ENCODE data around the gene ST3GAL5. TPM values are rescaled to one million over a fixed set of nuclear protein-coding genes. Genes with fewer than 3 reads are reported as not detected.

Gene ST3GAL5
- total RNA-seq, 2 donors from 2014 or later, result 8.9 TPM

DNA sequence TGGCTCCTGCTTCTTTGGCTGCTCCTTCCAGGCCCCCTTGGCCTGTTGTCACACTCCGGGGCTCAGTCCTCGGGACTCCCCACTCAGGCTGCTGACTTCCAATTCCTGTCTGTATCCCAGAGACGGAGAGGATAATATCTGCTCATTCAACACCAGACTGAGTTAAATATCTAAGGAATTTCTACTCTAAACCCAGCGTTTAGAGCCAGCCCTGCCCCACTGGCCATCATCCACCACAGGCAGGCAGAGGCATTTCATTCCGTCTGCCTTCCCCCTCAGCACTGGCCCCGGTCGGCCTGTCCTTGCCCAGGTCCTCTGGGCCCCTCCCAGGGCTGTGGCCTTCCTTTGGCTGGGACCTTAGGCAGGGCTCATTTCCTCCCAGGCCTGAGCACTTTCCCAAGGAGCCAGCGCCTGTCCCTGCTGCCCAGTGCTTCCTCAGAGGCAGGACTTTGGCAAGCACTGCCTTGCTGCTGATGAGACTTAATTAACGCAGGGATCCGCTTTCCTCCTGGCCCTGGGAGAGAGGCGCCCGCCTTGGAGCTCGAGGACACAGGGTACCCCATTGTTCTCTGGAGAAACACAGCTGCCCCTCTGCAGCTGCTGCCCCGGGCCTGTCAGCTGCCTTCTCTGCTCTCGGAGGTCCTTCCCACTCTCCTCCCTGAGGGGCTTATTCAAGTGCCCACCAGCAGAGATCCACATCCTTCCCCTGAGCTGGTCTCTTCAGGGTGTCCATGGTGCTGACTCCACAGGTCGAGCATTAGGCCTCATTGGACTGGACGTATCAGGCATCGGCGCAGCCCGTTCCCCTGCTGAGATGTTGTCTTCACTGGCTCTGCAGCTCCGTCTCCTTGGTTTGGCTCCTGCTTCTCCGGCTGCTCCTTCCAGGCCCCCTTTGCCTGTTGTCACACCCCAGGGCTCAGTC lies 92.2 kb downstream of the ST3GAL5 start:
- ATAC-seq (no peak), DNase-seq (ENCODE audit: low spot score in 2 of 2) (peak in 1 of 2 donors; percentile 44)
- no peaks in the 10 kb centered on the region for H3K36me3 Mint-ChIP-seq
- H3K9me3 Mint-ChIP-seq, result no peaks in the 10 kb centered on the region
- peak overlapping the region in 1 of 2 donors; percentile 23 for H3K27ac Mint-ChIP-seq

DNA sequence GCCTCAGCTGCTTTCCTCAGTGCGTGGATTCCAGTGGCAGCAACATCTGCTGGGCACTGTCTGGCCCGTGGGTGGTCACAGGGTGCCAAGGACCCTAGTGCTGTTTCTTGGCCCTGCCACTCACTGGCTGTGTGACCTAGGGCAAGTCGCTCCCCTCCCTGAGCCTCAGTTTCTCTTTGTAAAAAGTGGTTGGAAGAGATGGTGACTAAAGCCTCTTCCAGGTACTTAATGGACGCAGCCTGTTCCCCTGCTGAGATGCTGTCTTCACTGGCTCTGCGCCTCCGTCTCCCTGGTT lies 92.8 kb downstream of the ST3GAL5 start:
- no peak overlapping the region for H3K27ac Mint-ChIP-seq

DNA sequence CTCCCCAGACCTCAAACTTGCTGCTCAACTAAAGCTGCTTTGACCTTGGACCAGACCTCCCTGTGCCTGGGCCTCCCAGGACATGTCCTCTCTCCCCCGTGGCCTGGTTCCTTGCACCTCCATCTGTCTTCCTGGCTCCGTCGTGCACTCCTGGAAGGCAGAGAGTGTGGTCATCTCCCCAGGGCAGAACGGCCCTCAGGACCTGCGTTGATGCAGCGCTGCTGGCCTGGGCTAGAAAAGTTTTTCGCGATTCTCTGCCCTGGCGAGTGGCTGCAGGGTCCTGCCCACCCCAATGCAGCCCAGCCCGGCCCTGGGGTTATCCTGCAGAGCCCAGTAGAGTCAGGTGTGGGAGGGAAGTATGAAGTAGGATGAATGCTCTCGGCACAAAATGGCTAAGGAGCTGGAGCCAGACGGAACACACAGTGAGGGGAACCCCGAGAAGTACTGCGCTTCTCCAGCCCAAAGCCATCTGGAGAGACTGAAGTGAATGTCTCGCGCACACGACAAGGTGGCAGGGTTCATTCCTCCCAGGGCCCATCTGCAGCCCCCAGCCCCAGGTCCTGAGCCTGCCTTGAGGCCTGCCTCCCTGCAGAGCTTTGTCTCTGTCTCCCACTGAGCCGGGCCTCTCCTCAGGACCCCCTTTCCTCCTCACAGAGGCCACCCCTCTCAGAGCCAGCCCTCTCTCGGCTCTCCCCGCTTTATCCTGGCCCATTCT lies 93.3 kb downstream of the ST3GAL5 start:
- H3K36me3 Mint-ChIP-seq, result no peaks in the 10 kb centered on the region
- H3K9me3 Mint-ChIP-seq, result no peaks in the 10 kb centered on the region
- ATAC-seq (no peak), DNase-seq (ENCODE audit: low spot score in 2 of 2) (peak in 1 of 2 donors; percentile 21)
- H3K27ac Mint-ChIP-seq, result no peak overlapping the region

More for the DNA sequence above, 92.8 kb downstream of the ST3GAL5 start:
- DNase-seq (ENCODE audit: low spot score in 2 of 2) (peak in 1 of 2 donors; percentile 31), ATAC-seq (no peak)
- Mint-ChIP-seq H3K36me3 (no peaks in the 10 kb centered on the region), H3K9me3 (no peaks in the 10 kb centered on the region)

DNA sequence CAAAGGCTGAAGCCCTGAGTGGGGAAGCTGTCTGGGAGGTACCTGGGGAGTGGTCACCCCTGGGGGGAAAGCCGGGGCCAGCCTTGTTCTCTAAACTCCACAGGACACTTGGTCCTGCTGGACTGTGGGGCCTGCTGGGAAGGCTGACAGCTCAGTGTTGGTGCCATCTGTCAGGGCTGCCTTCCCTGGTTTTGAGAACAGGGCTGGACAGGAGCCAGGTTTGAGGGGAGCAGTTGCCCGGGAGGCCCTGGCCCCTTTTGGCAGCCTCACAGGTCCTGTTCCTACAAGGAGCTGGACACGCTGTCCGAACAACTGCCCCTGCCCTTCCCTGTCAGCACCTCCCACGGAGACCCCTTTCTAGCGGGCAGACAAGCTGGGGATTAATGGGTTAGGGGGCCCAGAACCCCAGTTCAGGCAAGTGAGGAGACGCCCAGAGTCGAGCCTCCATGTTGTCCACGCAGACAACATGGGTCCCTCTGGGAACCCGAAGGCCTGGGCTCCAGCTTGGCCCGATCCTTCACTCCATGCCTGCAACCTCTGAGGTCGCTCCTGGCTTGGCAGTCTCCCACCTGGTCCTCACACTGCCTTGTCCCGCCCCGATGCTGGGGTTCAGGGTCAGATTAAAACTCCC lies 94.2 kb downstream of the ST3GAL5 start:
- Mint-ChIP-seq H3K9me3 (no peaks in the 10 kb centered on the region), H3K36me3 (no peaks in the 10 kb centered on the region), H3K27ac (peak overlapping the region in 1 of 2 donors; percentile 11)
- peak in 1 of 2 donors; percentile 34 for DNase-seq (ENCODE audit: low spot score in 2 of 2)
- no peak for ATAC-seq

DNA sequence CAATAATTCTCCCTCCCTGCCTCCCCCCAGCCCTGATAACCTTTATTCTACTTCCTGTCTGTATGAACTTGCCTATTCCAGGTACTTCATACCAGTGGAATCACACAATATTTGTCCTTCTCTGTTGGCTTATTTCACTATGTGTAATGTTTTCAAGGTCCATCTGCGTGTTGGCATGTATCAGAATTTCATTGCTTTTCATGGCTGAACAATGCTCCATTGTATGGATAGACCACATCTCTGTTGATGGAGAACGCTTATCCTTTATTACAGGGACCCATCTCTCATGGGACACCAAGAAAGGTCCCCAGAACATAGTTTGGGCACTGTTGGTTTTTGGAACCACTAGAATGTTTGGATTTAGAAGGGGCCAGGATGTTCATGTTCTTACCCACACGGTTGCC lies 94.8 kb downstream of the ST3GAL5 start:
- DNase-seq (ENCODE audit: low spot score in 2 of 2), result no peak
- no peak for ATAC-seq
- no peak overlapping the region for H3K27ac Mint-ChIP-seq
- no peaks in the 10 kb centered on the region for H3K9me3 Mint-ChIP-seq
- H3K36me3 Mint-ChIP-seq, result no peaks in the 10 kb centered on the region

DNA sequence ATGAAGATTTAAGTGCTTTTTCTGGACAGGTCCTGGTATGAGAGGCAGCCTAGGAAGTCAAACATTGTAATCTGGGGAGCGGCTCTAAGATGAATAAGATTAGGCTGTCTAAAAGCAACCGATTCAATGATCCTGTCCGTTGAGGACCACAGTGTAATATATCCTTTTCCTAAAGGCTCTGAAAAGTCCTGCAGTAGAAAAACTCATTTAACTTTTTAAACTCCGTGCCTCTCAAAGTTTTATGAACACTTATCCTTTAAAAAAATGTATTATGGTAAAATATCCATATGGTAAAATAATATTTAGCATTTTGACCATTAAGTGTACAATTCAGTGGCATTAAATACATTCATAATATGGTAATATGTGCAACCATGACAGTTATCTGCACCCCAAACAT lies 95.2 kb downstream of the ST3GAL5 start:
- no peak for DNase-seq (ENCODE audit: low spot score in 2 of 2)
- H3K36me3 Mint-ChIP-seq, result no peaks in the 10 kb centered on the region
- no peak for ATAC-seq
- no peaks in the 10 kb centered on the region for H3K9me3 Mint-ChIP-seq
- H3K27ac Mint-ChIP-seq, result no peak overlapping the region

DNA sequence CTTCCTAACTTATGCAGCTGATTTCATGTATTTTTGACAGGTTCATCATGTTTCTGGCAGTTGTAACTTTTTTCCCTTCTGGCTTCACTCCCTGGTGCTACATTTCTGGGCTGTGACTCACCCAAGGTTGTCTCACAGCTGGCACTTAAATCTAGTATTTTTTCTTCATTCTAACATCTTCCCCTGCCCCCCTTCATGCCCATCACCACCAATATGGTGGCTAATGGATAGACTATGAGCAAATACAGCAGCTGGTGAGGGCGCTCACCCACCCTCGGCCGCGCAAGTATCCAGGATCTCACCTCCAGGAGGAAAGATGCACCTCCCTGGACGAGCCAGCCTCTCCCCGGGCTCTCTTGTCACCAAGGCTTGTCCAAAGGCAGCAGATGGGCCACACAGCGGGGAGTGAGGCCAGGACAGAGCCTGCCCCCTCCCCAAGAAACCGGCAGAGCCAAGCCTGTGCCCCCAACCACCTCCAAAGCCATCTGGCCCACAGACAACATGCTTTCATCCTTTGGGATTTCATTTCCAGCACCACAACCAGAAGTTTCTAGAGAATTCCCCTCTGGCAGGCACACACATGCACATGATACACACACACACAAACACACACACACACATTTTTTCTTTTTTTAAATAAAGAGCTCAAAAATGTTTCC lies 95.9 kb downstream of the ST3GAL5 start:
- Mint-ChIP-seq H3K36me3 (no peaks in the 10 kb centered on the region), H3K9me3 (no peaks in the 10 kb centered on the region), H3K27ac (no peak overlapping the region)
- ATAC-seq, result no peak
- no peak for DNase-seq (ENCODE audit: low spot score in 2 of 2)

DNA sequence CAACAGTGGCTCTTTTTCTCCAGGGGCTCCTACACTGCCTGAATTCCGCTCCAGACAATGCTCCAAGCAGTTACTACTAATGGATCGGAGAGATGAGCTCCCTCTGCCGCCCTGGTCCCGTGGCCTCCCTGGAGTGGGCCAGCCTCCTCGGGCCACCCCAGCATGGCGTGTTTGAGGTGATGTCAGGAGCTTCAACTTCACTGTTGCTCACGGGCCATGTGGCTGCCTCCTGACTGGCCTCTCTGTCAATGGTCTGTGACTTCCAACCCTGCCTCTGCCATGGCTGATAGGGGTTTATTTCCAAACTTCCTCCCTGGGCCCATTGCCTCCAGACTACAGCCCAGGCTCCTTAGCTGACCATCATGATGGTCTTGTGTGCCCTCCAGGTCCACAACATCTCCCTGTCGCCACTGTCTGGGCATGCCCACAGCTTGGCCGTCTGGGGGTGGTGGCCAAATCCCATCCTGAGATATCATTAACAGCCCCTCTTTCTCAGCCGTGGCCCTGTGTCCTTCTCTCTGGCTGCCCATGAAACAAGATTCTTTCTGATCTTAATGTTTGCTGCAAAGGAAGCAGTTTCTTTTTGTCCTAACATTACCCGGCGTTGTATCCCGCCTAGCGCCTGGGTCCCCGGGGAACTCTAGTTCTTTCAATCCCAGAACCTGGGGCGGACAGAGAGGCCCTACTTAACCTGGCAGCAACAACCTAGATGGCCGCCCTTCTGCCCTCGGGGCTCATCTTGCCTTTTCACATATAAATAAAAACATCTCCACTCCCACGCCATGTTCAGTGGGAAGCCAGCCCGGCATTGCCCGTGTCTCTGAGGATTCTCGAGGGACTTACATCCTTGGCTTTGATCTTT lies 96.9 kb downstream of the ST3GAL5 start:
- peak overlapping the region; percentile 23 to 56 for H3K27ac Mint-ChIP-seq

DNA sequence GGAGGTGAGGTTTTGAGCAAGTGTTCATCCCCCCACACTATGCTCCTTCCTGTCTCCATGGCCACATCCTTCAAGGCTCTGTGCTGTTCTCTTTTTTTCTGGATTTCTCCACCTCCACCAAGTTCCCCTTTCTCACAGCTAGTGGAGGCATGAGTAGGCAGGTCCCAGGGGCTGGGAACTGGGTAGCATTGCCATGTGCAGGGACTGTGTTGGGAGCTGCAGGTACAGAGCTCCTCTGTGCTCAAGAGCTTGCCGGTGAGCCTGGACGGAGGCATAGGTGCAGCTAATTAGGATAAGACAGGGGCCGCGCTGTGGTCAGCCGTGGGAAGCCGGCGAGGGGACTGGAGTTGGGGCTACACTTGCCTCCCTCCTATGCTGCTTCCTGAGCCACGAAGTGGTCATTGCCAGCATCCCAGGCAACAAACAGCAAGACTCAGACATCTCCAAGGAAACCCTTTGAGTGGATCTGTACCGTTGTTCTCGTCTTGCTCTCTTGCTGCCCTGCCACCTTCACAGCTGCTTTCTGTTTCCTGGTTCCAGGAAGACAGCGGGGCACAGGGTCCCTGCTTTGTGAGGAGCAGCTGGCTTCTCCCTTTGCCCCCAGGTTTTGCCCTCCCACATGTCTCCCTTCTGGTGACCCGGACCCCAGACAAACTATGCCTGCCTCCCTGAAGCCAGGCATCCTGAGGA lies 98.1 kb downstream of the ST3GAL5 start:
- H3K9me3 Mint-ChIP-seq, result no peaks in the 10 kb centered on the region
- H3K27ac Mint-ChIP-seq, result no peak overlapping the region
- ATAC-seq (no peak), DNase-seq (ENCODE audit: low spot score in 2 of 2) (no peak)
- H3K36me3 Mint-ChIP-seq, result no peaks in the 10 kb centered on the region

More for the DNA sequence above, 96.9 kb downstream of the ST3GAL5 start:
- ATAC-seq (no peak), DNase-seq (ENCODE audit: low spot score in 2 of 2) (no peak)
- H3K9me3 Mint-ChIP-seq, result no peaks in the 10 kb centered on the region
- no peaks in the 10 kb centered on the region for H3K36me3 Mint-ChIP-seq

DNA sequence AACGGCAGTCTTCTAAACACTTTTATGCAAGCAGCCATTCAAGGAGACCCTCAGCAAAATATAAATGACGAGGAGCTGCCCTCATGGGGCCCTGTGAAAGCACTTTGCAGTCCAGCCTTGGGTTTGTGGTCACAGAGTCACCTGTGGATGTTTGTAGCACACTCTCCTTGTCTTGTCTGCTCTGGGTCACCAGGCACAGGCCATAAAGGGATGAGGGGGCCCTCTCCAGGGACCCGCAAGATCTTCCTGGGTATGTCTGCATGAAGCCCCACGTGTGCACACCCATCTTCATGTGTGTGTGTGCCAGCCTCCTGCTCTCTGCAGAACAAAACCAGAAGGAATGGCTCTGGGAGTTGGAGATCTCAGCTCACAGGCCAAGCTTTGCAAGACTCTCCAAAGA lies 98.8 kb downstream of the ST3GAL5 start:
- Mint-ChIP-seq H3K36me3 (no peaks in the 10 kb centered on the region), H3K9me3 (no peaks in the 10 kb centered on the region), H3K27ac (no peak overlapping the region)
- ATAC-seq, result no peak
- no peak for DNase-seq (ENCODE audit: low spot score in 2 of 2)

DNA sequence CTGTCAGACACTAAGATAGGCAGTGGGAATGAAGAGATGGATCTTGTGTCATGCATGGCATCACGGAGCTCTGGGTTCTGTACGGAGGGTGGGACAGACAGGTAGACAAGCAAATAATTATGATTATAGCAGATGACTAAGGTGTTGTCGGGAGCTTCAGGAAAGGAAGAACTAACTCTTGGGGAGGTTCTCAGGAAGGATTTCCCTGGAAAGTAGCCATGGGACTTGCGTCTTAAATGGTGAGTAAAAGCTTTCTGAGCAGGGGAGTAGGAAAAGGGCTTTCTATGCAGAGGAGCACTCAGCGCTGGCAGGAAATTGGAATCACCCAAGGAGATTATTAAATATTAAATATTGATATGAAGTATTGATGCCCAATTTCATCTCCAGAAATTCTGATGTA lies 99.5 kb downstream of the ST3GAL5 start:
- ATAC-seq, result no peak
- no peak overlapping the region for H3K27ac Mint-ChIP-seq
- H3K9me3 Mint-ChIP-seq, result no peaks in the 10 kb centered on the region
- DNase-seq (ENCODE audit: low spot score in 2 of 2), result no peak
- no peaks in the 10 kb centered on the region for H3K36me3 Mint-ChIP-seq

DNA sequence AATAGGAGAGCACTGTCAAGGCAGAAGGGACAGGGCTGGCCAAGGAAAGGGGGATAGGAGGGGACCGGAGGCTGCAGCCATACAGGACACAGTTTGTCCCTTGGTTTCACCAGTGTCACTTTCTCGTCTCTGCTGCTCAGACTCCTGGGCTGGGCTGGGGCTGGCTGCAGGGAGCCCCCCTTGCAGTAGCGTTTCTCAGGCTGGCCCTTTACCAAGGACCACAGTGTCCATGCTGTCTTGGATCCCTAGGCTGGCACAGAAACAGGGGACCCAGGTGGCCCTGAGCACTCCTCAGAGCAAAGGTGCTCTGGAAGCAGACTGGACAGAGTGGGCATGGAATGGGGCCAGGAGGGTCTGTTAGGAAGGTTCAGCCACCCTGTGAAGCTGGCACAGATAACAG lies 100.2 kb downstream of the ST3GAL5 start:
- Mint-ChIP-seq H3K36me3 (no peaks in the 10 kb centered on the region), H3K9me3 (no peaks in the 10 kb centered on the region), H3K27ac (no peak overlapping the region)
- DNase-seq (ENCODE audit: low spot score in 2 of 2) (no peak), ATAC-seq (no peak)

DNA sequence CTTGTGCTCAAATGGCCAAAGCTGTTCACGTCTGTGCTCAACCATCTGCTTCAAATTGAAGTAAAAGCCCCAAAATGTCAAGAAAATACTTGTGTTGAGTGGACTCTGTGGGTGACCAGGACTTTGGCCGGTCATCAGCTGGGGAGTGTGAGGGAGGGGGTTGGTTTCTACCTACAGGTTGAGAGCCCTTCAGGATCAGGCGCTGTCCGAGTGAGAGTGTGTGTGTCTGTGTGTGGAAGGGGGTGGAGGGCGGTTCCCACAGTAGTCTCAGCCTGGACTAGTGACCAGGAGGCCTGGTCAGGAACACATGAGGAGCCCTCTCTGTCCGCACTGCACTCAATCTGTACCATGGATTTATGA lies 100.8 kb downstream of the ST3GAL5 start:
- H3K27ac Mint-ChIP-seq, result no peak overlapping the region
- no peak for ATAC-seq
- no peaks in the 10 kb centered on the region for H3K9me3 Mint-ChIP-seq
- no peaks in the 10 kb centered on the region for H3K36me3 Mint-ChIP-seq
- DNase-seq (ENCODE audit: low spot score in 2 of 2), result no peak

DNA sequence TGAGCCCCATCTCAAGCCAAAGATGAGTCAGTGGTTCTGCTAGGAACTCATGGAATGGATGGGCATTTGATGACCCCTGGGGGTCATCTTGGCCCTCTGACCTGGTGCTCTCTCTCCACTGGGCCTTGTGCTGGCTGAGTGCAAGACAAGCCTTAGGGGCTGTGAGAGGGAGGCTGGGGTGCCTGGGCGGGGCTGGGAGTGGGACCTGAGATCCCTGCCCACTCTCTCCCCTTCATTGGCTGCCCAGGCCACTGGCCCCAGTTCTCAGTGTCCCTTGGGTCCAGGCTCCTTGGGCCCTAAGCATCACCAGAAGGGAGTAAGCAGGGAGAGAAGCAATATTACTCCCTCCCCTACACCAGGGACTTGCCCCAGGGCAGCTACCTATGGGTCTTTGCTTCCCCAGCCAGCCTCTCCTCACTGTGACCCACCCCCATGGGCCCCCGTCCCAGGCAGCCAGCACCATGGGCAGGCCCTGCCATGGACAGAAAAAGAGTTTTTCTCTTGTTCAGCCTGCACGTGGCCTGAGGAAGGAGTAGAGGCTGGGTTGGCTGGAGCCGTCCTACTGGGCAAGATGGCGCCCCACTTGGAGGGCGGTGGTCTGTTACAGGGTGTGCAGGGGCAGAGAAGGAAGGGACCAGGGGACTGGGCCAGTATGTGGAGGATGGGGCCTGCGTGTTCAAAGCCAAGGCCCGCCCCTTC lies 101.4 kb downstream of the ST3GAL5 start:
- no peaks in the 10 kb centered on the region for H3K9me3 Mint-ChIP-seq

More for the DNA sequence above, 101.4 kb downstream of the ST3GAL5 start:
- H3K36me3 Mint-ChIP-seq, result no peaks in the 10 kb centered on the region
- ATAC-seq (no peak), DNase-seq (ENCODE audit: low spot score in 2 of 2) (no peak)
- no peak overlapping the region for H3K27ac Mint-ChIP-seq

All from activated naive CD4-positive, alpha-beta T cell treated with anti-CD3 and anti-CD28 coated beads, Interleukin-2, amount 50 U/mL, for 72 hours (primary cell).